GM18499 (cell line): ENCODE measurements around the gene CDH16.

Experiments
- ATAC-seq: cut with Tn5 transposase; IDR thresholded peaks from one replicate; pipeline ENCODE4 v1.9.1; 2021; ENCODE audit warnings: moderate number of reproducible peaks; ENCODE audit not compliant: insufficient read depth, unreplicated experiment

The CDH16 gene

DNA sequence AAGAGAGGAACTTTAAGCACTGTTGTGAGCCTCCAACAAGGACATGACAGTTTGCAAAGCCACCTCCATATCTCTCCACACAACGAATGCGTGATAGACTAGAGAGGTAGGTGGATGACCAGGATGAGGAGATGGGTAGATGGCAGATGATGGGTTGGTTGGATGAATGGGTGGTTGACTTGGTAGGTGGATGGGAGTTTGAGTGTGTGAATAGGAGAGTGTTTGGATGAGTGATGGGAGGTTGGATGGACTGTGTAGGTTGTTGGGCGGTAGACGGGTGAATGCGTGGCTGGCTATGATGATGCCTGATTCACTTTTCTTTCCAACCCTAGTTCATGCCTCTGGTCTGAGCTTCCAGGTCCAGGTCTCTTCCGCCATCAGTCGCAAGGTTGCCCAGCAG, 4.1 kb downstream of the CDH16 start:
- no peak for ATAC-seq

DNA sequence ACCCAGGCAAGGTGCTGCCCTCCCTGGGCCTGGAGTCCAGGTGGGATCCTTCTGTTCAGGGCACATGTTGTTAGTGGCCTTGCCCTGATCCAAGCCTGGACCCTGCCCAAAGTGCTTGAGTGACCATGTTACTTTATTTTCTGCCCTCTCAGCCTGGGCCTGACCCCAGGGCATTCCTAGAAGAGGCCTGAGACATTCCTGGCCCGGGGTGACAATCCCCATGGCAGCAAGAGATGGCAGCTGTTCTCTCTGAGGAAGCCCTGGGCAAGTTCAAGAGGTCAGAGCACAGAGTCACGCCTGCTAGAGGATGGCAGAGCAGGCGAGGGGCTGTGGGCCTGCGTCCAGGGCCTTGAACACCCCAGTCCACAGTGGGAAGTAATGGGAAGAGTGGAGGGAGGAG, 5.0 kb downstream of the CDH16 start:
- no peak for ATAC-seq

DNA sequence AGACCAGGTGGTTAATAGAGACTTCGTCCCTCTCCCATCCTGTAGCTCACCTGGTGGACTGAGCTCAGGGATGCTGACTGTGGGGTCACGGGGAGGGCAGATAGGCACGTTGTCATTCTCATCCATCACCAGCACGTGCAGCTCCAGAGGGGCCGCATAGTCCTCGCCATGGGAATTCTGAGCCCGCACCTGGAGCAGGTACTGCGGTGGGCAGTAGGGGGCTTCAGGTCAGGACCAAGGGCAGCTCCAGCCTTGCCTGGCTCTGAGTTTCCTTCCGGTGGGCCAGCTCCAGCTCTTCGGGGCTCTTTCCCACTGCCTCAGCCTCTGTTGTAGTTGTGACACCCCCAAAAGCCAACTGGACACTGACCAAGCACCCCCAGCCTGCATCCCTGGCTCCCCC, 5.6 kb downstream of the CDH16 start:
- ATAC-seq: no peak

DNA sequence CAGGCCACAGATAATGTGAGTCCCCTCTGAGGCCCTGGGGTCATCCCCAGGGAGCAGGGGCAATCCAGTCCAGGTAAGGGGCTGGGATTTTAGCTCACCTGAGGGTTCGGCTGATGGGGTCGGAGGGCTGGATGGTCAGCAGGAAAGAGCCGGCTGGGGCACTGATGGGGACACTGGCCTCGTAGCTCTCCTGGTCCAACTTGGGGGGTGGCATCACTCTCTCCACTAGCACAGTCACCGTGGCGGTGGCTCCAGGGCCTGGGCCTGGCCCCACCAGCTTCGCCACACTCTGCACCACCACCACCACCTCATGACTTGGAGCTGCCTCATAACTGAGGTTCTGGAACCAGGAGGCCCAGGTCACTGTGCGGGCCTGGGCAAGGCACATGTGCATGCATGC, 6.9 kb downstream of the CDH16 start:
- no peak for ATAC-seq

DNA sequence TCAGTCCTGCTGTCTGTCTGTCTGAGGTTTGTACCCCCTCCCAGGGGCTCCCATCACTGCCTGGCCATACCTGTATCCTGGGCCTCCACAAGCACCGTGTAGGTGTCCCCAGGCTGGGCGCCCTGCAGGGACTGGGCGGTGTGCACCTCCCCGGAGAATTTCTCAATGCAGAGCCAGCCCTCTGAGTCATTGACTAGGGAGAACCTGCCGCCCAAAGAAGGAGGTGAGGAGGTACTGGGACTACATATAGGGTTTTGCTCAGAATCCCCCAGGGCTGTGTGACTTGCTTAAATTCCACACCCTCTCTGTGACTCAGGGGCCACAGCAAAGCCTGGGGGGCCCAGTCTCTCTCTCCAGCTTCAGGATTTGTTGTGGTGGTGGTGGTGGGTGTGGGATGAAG, 7.6 kb downstream of the CDH16 start:
- no peak for ATAC-seq

DNA sequence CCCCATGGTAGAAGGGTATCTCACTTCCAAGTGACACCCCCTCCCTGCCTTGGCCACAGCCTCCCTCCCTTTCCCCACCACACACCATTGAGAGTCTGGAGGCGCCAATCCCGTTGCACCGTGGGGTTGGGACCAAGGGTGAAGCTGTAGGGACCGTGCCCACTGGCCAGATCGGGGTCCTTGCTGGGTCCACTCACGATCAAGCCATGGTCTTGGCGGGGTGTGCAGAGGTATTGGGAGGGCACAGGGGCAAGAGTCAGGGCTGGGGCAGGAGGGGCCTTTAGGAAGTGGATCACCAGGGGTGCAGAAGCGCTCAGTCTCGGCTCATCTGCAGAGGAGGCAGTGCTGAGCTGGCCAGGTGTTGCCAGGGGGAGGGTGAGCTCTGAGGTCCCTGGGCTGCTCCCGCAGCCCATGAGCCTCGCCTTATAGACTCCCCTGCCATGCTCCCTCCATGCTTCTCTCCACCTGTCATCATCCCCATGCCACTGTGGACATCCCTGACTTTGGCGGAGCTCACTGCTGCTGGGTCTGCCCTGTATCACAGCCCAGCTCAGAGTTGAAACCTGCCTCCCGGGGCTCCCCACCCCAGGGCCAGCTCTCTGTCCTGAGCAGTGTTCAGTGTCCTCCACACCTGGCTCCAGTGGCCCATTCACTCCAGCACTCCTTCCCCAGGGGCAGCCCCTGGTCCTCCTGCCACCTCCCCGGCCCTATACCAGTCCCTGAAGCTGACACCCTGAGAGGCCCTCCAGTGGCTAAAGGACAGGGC, 8.3 kb downstream of the CDH16 start:
- ATAC-seq: no peak

DNA sequence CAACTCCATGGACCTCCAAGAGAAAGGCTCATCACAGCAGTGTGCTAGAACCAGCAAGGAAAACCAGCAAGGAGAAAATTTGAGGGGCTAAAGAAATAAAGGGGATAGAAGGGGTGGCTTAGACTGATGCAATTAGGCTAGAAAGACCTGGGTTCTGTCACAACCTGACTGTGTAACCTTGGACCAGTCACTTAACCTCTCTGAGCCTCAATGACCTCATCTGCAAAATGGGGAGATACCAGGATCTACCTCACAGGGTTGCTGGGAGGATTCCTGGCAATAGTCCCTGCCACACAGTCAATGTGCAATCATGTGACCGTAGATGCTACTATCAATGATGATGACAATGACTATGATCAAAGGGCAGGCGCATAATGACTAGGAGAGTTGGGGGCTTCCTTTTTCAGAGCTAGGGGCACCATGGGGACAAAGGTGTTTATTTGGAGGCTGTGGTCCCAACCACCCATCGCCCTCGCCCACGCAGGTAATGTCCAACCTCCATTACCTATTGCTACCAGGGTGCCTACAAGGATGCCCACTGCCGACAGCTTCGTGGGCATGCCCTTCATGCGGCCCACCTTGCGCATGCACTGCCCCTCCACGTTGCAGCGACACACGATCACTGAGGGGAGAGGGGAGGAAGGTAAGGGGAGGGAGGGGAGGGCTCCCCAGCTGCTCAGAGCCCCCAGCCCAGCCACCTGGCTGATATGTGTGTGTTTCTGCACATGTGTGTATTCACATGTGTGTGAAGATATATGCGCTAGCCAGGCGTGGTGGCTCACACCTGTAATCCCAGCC, 9.7 kb downstream of the CDH16 start:
- no peak for ATAC-seq

DNA sequence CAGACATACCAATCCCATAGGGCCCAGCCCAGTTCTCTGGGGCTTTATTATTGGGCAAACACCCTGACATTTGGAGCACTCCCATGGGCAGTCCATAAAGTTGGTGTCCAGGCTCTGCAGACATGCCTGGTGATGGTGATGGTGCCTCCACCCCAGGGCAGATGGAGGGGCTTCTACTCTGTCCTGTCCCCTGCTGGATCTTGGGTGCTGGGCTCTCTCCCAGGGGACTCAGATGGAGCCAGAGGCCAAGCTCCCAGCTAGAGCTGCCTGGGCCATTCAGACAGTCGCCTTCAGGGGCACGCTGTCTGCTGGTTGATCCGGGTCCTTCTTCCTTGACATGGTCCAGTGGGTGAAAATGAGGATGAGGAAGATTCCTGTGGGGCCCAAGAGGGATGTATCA, 10.6 kb downstream of the CDH16 start:
- ATAC-seq: no peak

DNA sequence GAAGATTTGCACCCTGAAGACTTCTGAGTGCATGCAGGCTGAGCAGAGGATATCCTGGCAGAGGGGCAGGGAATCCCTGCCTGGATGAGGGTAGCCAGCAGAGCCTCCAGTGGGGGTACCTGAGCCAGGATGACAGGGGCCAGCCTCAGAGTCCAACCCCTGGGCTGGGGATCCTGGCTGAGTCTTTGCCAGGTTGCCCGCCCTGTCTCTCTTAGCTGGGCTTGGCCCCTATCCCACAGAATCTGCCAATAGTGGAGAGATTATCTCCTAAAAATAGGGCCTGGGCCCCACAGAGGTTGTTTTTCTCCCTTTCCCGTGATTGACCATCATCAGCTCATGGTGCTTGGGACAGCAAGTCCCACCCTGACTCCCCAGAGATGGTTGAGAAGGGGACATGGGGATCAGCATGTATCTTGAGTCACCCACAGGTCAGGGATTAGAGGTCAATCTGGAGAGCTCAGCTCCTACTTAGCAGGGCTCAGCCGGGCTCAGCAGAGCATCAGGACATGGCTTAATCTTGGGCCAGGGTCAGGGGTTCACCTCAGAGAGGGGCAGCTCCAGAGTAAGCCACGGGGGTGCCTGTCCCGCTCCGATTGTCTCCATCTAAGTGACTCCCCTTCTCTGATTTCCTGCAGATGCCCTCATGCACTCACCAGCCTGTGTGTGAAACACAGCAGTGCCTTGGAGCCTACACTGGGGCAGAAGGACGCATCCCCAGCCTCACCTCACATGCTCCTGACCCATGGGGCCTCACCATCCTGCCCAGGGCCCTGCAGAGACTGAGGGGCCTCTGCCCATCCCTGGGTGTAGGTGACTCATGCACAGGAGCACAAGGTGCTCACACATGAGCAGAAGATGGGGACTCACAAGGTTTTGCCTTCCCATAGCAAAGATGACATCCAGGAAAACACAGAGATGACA, 11.5 kb downstream of the CDH16 start:
- no peak for ATAC-seq

DNA sequence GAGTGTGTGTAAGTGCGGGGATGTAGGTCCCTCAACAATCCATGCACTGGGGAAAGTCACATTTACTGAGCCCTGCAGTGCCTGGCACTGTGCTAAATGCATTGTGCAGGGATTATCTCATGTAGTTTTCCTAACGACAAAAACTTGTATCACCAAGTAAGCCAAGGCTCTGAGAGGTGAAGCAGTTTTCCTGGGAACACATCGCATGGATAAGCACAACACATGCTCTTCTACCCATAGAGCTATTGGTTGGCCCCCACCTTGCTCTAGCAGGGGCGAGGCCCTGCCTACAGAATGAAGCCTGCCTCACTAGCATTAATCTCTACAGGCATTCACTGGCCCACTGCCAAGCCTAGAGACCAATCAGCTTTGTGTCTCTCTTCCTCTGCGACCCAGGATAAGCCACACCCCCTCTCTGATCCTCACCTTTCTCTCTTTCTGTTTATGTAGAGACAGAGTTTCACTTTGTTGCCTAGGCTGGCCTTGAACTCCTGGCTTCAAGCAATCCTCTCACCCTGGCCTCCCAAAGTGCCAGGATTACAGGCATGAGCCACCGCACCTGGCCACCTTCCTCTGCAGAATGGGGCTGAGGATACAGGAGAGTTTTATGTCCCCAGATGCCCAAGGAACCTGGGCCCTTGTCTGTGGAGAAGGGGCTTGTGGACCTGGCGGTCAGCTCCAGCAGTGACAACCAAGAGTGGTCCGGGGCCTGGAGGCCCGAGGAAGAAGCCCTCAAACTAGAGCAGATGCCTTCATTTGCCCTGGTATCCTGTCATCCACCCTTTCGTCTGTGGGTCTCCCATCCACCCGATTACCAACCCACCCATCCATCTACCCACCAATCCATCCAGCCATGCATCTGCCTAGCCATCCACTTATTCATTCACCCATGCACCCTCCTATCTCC, 12.8 kb downstream of the CDH16 start:
- no peak for ATAC-seq

DNA sequence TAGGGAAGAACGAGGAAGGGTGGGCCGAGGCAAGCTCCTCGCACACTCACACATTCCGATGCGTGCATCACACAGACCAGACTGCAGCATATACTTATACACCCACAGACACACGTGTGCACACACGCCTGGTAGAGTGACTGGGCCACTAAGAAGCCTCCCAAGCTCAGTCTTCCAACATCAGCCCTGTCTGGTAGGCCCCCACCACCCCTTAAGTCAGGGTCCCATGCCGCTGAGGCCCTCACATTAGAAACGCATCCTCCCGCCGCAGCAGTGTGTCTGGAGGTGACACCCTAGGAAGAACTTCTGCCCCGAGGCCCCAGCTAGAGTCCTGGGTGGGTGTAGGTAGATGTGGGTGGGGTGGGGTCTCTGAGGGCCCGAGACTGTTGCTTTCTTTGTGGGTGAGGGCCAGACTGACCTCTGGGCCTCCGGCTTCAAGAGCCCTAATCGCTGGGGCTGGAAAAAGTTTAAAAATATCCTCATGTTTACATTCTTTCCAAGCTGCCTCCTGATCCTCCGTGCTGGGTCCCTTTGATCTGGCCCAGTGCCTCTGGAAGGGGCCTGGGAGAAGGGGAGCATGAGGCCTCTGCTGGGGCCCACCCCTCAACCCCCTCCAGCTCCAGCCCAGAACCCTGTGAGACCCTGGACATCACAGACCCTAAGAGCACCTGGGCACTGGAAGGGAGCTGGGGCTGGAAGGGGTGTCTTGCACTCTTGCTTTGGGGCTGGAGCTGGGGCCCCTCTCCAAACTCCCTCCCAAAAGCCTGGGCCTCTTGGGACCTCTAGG, 13.6 kb downstream of the CDH16 start:
- no peak for ATAC-seq

DNA sequence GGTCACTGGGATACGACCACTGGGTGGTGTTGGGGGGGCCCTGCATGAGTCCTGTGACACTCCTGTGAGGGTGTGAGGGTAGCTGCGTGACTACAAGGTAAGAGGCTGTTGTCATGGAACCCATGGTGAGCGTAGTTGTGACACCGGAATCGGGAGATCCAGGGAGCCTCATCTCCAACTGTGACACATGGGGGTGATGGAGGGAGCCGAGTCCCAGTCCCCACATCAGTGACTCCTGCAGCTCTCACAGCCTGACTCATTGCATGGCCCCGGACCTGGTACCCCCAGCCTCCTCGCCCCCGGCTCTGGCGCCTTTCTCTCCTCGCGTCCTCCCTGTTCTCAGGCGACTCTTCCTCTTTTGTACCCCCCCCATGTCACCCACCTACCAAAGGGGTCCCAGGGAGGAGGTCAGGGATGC, 14.2 kb downstream of the CDH16 start:
- ATAC-seq: no peak

DNA sequence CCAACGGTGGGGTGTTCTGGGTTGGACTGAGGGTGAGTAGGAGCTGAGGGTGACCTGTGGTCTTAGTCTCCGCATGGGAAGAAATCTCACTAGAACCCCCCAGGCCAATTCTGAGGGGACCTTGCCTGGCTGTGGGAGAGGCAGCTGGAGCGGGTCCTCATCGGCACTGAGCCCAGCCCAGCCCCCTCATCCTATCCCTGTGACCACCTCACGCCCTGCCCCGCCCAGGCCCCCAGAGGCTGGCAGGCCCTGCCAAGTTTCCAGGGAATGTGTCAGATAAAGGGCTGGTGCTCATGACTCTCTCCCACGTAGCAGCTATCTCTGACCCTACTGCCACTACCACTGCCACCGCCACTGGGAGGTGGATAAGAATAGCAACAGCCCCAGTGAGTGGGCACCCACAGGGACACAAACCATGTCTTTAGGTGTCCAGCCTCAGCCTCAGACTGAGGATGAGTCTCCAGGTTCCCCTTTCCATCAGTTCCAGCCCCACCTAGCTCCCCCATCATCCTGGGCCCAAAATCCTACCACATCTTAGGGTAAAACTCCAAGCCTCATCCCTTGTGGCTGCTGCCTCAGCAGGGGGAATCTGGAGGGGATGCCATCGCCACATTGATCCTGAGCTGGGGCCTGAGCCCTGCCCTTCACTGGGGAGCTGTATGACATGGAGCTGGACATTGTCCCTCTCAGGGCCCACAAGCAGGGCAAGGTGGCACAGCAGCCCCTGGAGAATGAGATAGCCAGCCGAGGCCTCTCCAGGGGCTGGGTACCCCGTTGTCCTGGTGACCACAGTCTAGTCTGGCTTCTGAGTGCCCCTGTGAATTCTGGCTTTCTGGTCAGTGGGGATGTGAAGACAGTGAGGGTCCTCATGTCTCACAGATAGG, 14.9 kb downstream of the CDH16 start:
- no peak for ATAC-seq

DNA sequence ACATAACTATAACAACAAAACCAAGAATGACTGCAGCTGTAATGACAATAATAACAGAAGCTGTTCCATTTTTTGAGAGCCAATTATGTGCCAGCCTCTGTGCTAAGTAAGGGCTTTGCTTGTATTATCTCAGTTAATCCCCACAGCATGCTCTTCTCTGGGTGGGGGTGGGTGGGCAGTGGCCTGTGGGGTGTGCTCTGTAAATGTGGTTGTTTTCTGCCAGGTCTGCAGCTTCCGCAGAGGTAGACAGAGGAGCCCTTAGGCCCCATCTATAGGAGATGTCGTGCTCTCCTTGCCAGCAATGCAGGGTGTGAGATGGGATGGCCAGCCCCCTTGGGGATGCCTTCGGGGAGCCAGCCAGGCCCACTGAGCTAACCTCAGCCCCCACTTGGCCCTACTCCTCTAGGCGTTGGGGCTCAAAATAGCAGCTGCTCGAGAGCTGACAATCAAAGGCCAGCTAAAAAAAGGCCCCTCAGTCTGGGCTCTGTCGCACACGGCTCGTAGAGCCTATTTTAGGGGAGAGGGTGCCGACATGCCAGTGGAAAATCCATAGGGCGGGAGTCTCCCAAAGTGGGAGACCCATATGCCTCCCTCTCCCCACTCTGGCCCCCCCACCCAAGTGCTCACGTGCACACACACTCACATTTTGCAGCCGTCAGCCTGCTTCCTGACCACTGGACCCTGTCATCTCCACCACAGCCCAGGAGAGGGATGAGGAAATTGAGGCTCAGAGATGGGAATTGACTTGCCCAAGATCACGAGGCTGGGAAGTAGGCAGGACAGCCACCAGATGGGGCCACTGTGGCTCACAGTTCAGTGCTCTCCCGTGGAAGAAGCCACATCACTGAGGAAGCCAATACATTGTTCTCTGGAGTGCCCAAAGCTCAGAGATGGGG, 15.8 kb downstream of the CDH16 start:
- ATAC-seq: no peak

DNA sequence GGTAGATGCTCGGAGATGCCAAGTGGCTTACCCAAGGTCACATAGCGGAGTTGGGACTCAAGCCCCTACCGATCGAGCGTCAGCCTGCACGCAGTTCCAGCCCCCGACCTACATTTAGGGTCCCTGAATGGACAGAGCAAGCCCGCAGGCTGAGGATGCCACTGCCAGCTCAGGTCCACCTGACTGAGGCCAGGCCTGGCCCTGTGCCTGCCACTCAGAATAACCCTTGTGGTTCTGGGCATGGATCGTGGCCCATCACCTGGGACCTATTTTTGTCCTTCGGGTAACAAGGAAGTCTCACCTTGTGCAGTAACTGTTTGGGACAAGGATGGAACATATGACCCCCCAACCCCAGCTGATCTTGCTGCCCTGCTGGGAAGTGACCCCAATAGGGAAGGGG, 17.1 kb downstream of the CDH16 start:
- ATAC-seq: no peak

DNA sequence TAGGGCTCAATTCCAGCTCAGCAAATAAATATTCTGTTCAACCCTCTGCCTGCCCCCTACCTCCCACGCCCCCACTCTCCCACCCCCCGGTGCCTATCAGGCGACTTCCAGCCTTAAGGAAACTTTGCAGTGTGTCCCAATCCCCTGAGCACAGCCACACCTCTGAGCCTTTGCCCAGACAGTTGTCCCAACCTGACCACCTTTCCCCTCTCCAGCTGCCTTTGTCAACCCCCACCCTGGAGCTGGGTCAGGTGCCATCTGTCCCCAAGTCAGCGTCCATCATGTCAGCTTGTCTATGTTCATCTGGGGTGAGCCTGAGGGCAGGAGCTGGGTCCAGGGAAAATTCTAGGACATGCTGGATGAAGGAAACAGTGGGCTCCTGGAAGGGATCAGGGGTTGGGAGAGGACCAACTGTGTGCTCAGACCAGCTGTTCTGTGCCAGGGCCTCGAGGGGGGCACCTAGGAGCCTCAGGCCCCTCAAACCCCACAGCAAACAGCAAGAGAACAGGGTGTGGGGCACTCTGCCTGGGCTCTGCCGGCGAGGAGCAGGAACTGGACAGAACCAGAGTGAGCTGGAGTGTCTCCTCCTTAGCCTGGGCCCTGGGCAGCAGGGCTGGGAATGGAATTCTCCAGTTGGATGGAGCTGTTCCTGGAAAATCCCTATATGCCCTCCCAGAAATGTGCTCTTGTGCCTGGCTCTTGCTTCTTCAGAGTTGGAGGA, 17.8 kb downstream of the CDH16 start:
- ATAC-seq: no peak
